HG03108 (cell line): ENCODE results near the gene ALS2.
"Not testable (repeated sequence)": the region's sequence is repeated elsewhere in the genome, so short reads cannot be mapped to it uniquely, and the experiment has no call there.

ENCODE experiments used
- ATAC-seq: cut with Tn5 transposase; IDR thresholded peaks from one replicate; pipeline ENCODE4 v1.9.1; 2021; ENCODE audit warnings: moderate library complexity; ENCODE audit not compliant: unreplicated experiment

ALS2 gene

GRCh38 chr2:201680743-201681142 lies 100.0 kb downstream of the ALS2 start:
- ATAC-seq, result no peak

GRCh38 chr2:201678401-201678800 lies 102.3 kb downstream of the ALS2 start:
- no peak for ATAC-seq

DNA sequence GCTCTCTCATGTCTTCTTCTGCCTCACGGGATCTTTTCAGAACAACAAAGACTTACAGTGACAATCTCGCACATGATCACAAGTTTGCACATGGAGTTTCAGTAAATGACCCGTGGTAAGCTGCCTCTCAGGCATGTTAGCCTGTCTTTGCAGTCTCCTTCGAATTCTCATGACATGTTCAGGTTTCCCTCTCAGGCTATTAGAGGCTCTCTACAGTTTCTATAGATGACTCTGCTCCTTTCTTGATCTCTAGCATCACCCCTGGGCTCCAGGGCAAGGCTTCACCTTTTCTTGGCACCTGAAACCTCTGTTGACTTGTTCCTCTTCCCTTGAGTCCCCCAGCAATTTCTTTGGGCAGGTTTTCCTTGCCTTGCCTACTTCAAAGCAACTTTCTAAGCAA lies 105.3 kb downstream of the ALS2 start:
- ATAC-seq, result no peak

GRCh38 chr2:201674794-201675193 lies 105.9 kb downstream of the ALS2 start:
- ATAC-seq, result no peak

DNA sequence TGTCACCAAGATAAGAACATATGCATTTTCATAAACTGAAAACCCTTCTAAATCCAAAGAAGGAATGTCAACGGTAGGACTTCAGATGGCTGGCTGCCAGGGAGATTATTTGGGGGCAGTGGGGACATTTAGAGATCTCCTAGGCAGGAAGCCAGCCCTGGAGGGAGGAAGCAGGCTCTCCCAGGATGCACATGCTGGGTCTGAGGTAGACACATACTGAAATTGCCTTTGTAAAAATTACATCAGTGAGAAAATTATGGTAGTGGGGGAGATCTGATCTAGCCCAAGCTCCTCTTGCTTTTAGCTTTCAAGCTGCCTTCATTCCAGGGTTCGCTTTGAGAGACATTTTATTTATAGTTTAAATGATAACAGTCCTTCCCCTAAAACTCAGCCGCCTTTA lies 106.4 kb downstream of the ALS2 start:
- no peak for ATAC-seq

GRCh38 chr2:201673546-201673945 lies 107.2 kb downstream of the ALS2 start:
- no peak for ATAC-seq

DNA sequence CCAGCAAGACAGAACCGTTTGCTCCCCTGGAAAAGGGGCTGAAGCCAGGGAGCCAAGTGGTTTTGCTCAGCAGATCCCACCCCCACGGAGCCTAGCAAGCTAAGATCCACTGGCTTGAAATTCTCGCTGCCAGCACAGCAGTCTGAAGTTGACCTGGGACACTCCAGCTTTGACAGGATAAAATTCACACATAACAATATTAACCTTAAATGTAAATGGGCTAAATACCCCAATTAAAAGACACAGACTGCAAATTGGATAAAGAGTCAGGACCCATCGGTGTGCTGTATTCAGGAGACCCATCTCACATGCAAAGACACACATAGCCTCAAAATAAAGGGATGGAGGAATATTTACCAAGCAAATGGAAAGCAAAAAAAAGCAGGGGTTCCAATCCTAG lies 109.5 kb downstream of the ALS2 start:
- not testable (repeated sequence) for ATAC-seq

- ATAC-seq, result no peak
These were observed 110.9 kb downstream of the ALS2 start for GRCh38 chr2:201669865-201670264.

DNA sequence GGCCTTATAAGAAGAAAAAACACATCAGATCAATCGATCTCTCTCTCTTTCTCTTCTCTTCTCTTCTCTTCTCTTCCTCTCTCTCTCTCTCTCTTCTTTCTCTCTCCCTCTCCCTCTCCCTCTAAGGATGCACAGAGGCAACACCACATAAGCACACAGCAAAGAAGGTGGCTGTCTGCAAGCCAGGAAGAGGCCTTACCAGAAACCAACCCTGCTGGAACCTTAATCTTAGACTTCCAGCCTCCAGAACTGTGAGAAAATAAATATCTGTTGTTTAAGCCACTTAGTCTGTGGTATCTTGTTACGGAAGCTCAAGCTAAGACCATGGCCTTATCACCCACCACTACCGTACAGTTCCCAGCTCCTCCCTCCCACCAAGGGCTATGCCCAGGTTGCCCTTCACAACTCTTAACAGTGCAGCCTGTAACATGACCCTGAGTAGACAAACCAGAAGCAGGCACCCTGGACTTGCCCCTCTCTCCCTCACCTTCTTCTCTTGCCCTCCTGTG lies 112.3 kb downstream of the ALS2 start:
- ATAC-seq, result no peak

- no peak for ATAC-seq
These were observed 116.4 kb downstream of the ALS2 start for GRCh38 chr2:201664334-201664733.

- no peak for ATAC-seq
These were observed 119.4 kb downstream of the ALS2 start for GRCh38 chr2:201661366-201661765.

DNA sequence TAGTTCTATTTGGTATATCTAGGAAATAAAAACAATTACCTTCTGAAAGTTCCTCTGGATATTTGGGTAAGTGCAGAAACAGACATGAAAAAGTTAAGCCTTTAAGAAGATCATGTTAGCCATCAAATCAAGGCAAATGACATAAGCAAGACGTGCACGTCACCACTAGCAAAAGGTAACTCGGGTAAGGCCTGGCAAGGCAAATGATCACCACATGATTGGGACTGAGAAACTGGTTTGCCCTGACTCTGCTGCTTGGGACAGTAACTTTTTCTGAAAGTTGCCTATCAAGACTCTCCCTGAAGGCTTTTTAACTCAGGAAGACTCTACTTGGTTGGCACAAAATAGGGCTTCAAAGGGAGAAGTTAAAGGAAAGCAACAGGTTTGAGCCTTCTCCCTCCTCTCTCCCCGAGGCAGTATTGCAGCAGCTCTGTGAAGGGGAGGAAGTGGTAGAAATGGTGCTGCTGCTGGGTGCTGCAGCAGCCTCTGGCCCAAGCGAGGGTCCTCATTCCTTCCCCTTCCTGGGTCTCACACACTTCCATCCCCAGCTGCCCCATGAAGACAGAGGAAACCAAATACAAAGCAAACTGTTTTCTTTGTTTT lies 120.3 kb downstream of the ALS2 start:
- ATAC-seq, result no peak

- ATAC-seq, result no peak
These were observed 124.0 kb downstream of the ALS2 start for GRCh38 chr2:201656740-201657139.

GRCh38 chr2:201656102-201656501 lies 124.6 kb downstream of the ALS2 start:
- no peak for ATAC-seq

DNA sequence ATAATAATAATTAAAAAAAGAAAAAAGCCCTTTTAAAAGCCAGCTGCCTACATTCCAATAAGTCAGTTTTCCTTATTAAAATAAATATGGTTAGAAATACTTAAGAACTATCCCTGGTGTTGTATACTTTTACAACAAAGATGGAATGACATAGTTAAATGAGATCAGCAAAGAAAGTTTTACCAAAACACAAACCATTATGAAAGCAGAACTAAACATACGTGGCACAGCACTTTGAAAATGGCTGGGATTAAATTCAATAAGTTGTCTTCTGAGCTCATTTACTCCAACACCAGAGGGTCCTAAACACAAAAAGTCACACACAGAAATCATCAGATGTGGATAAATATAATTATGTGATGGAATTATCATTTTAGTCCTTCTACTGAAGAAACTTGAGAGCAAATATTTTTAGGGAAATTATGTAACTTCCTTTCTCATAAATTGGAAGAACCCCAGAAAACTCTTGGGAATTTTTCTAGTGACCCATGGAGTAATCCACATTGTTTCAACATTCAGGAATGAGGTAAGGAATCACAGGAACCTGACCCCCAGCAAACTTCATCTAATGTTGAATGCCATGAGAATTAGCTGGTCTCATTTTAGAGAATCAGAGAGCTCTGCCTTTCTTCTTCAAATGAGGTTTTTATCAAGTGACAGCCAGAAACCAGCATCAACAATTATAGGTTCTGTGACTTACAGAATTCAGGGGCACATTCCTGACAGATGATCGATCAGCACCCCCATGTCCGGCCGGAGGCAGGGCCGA lies 125.9 kb downstream of the ALS2 start:
- no peak for ATAC-seq

- no peak for ATAC-seq
These were observed 127.5 kb downstream of the ALS2 start for GRCh38 chr2:201653221-201653620.
